ENCODE measurements around the gene HPS1.

Gene HPS1

GRCh38 chr10:98456686-98457482 is 10.1 kb upstream of the HPS1 start:
- POLR2A ChIA-PET = no interaction called here

DNA sequence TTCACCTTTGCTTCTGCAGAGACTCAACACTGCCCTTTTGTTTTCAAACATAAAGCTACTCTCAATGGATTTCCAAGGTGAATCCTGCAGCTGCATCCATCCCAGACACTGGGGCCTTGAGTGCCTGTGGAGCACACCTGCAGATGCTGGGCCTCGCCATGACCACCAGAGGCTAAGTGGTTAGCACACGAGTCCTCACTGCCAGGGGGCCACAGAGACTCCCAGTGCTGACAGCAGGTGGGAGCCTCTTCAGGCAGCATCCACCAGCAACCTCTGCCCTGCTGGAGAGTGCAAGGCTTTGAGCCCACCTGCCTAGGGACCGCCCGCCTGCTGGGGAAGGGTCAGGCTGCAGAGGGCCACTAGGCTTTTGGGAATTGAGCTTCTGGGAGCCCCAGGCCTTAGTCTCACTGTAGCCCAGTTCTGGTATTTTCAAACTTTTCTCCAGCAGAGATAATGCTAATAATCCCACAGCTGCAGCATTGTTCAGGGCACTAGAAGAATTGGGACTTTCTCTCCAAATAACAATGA is 9.4 kb upstream of the HPS1 start:
- ChIA-PET CTCF (interaction anchor here (1.2 to 2.4 kb wide), 2 partner anchors 11 to 31 kb away, joined by 5 to 6 read pairs; no protein-coding TSS in a partner anchor), POLR2A (no interaction called here)
- H3K9me3 ChIP-seq (ENCODE audit: control insufficient read depth, insufficient read depth, low read depth, low read length) = no peaks in the 10 kb centered on the region
- no peak overlapping the region for H3K27ac ChIP-seq (ENCODE audit: extremely low read depth, low read depth, low read length)
- TF ChIP-seq ZFP69B (tag by site-specific recombination; IDR thresholded peaks at IDR 0.05) (no peak), ZNF274 (IDR thresholded peaks at IDR 0.05; ENCODE audit: low read length) (no peak), ZNF274 (tag by site-specific recombination; IDR thresholded peaks at IDR 0.05; ENCODE audit: borderline replicate concordance) (no peak), YY1 (tag by site-specific recombination; IDR thresholded peaks at IDR 0.05) (no peak), ZNF610 (tag by site-specific recombination; IDR thresholded peaks at IDR 0.05; ENCODE audit: borderline replicate concordance) (no peak), ZNF48 (tag by site-specific recombination; IDR thresholded peaks at IDR 0.05) (no peak), ZIC2 (tag by site-specific recombination; IDR thresholded peaks at IDR 0.05) (peak; percentile 95), ZNF629 (tag by site-specific recombination; IDR thresholded peaks at IDR 0.05) (no peak), GLIS1 (tag by site-specific recombination; IDR thresholded peaks at IDR 0.05) (no peak)
- no peak overlapping the region for H3K4me3 ChIP-seq (ENCODE audit: low read depth, low read length)
- no peaks in the 10 kb centered on the region for H3K36me3 ChIP-seq (ENCODE audit: control insufficient read depth in 2 of 2, insufficient read depth in 1 of 2, low read length in 2 of 2)
- no peaks in the 10 kb centered on the region for H3K4me1 ChIP-seq (ENCODE audit: control insufficient read depth, insufficient read depth, low read length)

More at GRCh38 chr10:98456686-98457482, 10.1 kb upstream of the HPS1 start:
- no peaks in the 10 kb centered on the region for H3K36me3 ChIP-seq (ENCODE audit: control insufficient read depth in 2 of 2, insufficient read depth in 1 of 2, low read length in 2 of 2)
- no peak overlapping the region for H3K27ac ChIP-seq (ENCODE audit: extremely low read depth, low read depth, low read length)
- TF ChIP-seq ZNF701 (tag by site-specific recombination; IDR thresholded peaks at IDR 0.05) (no peak), YY1 (tag by site-specific recombination; IDR thresholded peaks at IDR 0.05) (no peak), ZFP69B (tag by site-specific recombination; IDR thresholded peaks at IDR 0.05) (no peak), ZNF510 (tag by site-specific recombination; IDR thresholded peaks at IDR 0.05; ENCODE audit: insufficient replicate concordance) (peak; percentile 96), ZNF221 (tag by site-specific recombination; IDR thresholded peaks at IDR 0.05; ENCODE audit: borderline replicate concordance) (no peak)
- CTCF ChIA-PET = interaction anchor here (1.2 to 2.4 kb wide), 2 partner anchors 11 to 31 kb away, joined by 5 to 6 read pairs; no protein-coding TSS in a partner anchor
- H3K9me3 ChIP-seq (ENCODE audit: control insufficient read depth, insufficient read depth, low read depth, low read length) = no peaks in the 10 kb centered on the region
- no peak overlapping the region for H3K4me3 ChIP-seq (ENCODE audit: low read depth, low read length)
- H3K4me1 ChIP-seq (ENCODE audit: control insufficient read depth, insufficient read depth, low read length) = no peaks in the 10 kb centered on the region

DNA sequence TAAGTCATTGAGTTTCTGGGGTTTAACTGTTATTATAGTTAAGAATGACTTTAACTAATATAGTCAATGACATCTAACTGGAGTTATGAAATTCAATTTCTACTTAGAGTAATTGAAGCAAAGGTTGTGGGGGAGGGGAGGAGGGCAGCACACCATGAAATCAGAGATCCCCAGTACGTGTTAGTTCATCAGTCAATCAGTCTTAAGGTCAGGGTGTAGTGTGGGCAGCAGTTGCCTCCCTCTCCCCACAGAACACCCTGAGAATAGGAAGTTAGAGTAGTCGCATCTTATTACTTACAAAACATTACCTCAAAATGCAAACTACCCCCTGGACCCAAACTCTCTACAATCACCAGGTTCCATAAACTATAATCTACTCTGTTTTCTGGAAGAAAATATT is 7.0 kb upstream of the HPS1 start:
- H3K4me1 ChIP-seq (ENCODE audit: control insufficient read depth, insufficient read depth, low read length) = no peaks in the 10 kb centered on the region
- CTCF ChIA-PET = no interaction called here

More for the DNA sequence above, 7.0 kb upstream of the HPS1 start:
- Histone ChIP-seq H3K27ac (ENCODE audit: extremely low read depth, low read depth, low read length) (no peak overlapping the region), H3K9me3 (ENCODE audit: control insufficient read depth, insufficient read depth, low read depth, low read length) (no peaks in the 10 kb centered on the region), H3K4me3 (ENCODE audit: low read depth, low read length) (no peak overlapping the region), H3K36me3 (ENCODE audit: control insufficient read depth in 2 of 2, insufficient read depth in 1 of 2, low read length in 2 of 2) (no peaks in the 10 kb centered on the region)
- TF ChIP-seq ZSCAN30 (tag by site-specific recombination; IDR thresholded peaks at IDR 0.05) = no peak
- TF ChIP-seq ZNF76 (tag by site-specific recombination; IDR thresholded peaks at IDR 0.05; ENCODE audit: borderline replicate concordance, low read depth) = no peak
- TF ChIP-seq GLIS1 (tag by site-specific recombination; IDR thresholded peaks at IDR 0.05) = no peak
- no peak for TF ChIP-seq ZFP41 (tag by site-specific recombination; IDR thresholded peaks at IDR 0.05; ENCODE audit: borderline replicate concordance)
- TF ChIP-seq ZBTB49 (tag by site-specific recombination; IDR thresholded peaks at IDR 0.05; ENCODE audit: low read depth) = no peak
- POLR2A ChIA-PET = no interaction called here

Measured in HEK293 (cell line).